Endothelial cell of umbilical vein (primary cell): ENCODE results near the gene FAM3C. TPM values are rescaled to one million over a fixed set of nuclear protein-coding genes. Genes with fewer than 3 reads are reported as not detected.

Source experiments
- BruUV-seq: library from RNA; stranded (reverse); fragments of 400-500 nt; replicated peaks from 2 replicates; lab custom pipeline; 2021; lab: Mats Ljungman, UMichigan
- CTCF ChIA-PET: fragments of 300-600, 350-600 bp; sonication (Branson Sonifier 250); formaldehyde crosslinking; loops from one replicate; lab custom pipeline; 2021; ENCODE audit warnings: antibody characterized with exemption, inconsistent platforms; lab: Charles Lee
- POLR2A ChIA-PET: fragments of 300-600, 350-600 bp; sonication (Branson Sonifier 250); formaldehyde crosslinking; loops from one replicate; lab custom pipeline; 2021; ENCODE audit warnings: antibody characterized with exemption, inconsistent platforms; lab: Charles Lee
- DNase-seq: peaks from one replicate; pipeline ENCODE4 v3.0.0-alpha.2; 2011; ENCODE audit warnings: low read depth, low spot score
- FAIRE-seq: peaks from 2 replicates; lab custom pipeline; 2011; peaks lifted over from hg19 to GRCh38; lab: Jason Lieb, UNC
- H2AFZ ChIP-seq: 2 replicates; pipeline ENCODE4 v1.6.0; 2012; ENCODE audit warnings: low read depth, low read length, control low read depth, inconsistent platforms
- H3K27ac ChIP-seq: 2 replicates; pipeline ENCODE4 v1.5.1; 2011; ENCODE audit warnings: low read depth, mild to moderate bottlenecking, control low read depth, low read length, moderate library complexity; ENCODE audit not compliant: insufficient read depth
- H3K27me3 ChIP-seq, 2 experiments: 2 replicates each; pipeline versions ENCODE4 v1.6.0 to v1.6.1; 2011; ENCODE audit warnings: low read length in 2 of 2, mixed read lengths in 1 of 2; ENCODE audit not compliant: control insufficient read depth in 2 of 2, insufficient read depth in 2 of 2
- H3K36me3 ChIP-seq, 2 experiments: 2 replicates in 1 of 2; 3 replicates in 1 of 2; pipeline ENCODE4 v1.5.1; 2011; ENCODE audit warnings: low read length in 2 of 2, mild to moderate bottlenecking in 1 of 2, moderate library complexity in 1 of 2; ENCODE audit not compliant: control insufficient read depth in 2 of 2, insufficient read depth in 2 of 2; ENCODE audit errors: extremely low read depth in 1 of 2
- H3K4me1 ChIP-seq: 3 replicates; pipeline ENCODE4 v1.5.1; 2011; ENCODE audit warnings: mild to moderate bottlenecking, low read length; ENCODE audit not compliant: control insufficient read depth, insufficient read depth; ENCODE audit errors: extremely low read depth
- H3K4me2 ChIP-seq: 2 replicates; pipeline ENCODE4 v1.6.1; 2011; ENCODE audit warnings: low read length, control low read depth, mixed read lengths; ENCODE audit not compliant: insufficient read depth
- H3K4me3 ChIP-seq, 3 experiments: fragments of 200-600 bp in 1 of 3; sonication (generic), shearing (Covaris generic) in 1 of 3; replicated peaks in 1 of 3; 2 replicates each; pipeline ENCODE4 v1.5.1; 2011 to 2016; ENCODE audit warnings: control low read depth in 3 of 3, low read length in 3 of 3, mild to moderate bottlenecking in 2 of 3, inconsistent platforms in 1 of 3, low read depth in 1 of 3, moderate library complexity in 1 of 3; ENCODE audit not compliant: insufficient read depth in 1 of 3
- H3K79me2 ChIP-seq: 2 replicates; pipeline ENCODE4 v1.6.0; 2012; ENCODE audit warnings: low read length, inconsistent platforms; ENCODE audit not compliant: control insufficient read depth, insufficient read depth
- H3K9ac ChIP-seq: replicated peaks from 2 replicates; pipeline ENCODE3; 2011; ENCODE audit warnings: low read length, control low read depth; ENCODE audit not compliant: insufficient read depth; ENCODE audit errors: extremely low read depth
- H3K9me1 ChIP-seq: replicated peaks from 3 replicates; pipeline ENCODE4 v1.6.0; 2011; ENCODE audit warnings: mild to moderate bottlenecking, low read length; ENCODE audit not compliant: control insufficient read depth, insufficient read depth; ENCODE audit errors: extremely low read depth
- H3K9me3 ChIP-seq: replicated peaks from 2 replicates; pipeline ENCODE4 v1.5.1; 2012; ENCODE audit warnings: low read length, inconsistent platforms; ENCODE audit not compliant: control insufficient read depth, insufficient read depth
- H4K20me1 ChIP-seq: replicated peaks from 2 replicates; pipeline ENCODE3; 2011; ENCODE audit warnings: mild to moderate bottlenecking, low read length; ENCODE audit not compliant: control insufficient read depth, insufficient read depth; ENCODE audit errors: extremely low read depth
- CTCF ChIP-seq, 2 donors: IDR thresholded peaks; 1 replicate in 1 of 2; 2 replicates in 1 of 2; pipeline ENCODE4 v1.5.1; 2011; ENCODE audit warnings: low read length in 2 of 2, mild to moderate bottlenecking in 2 of 2, moderate library complexity in 2 of 2, control low read depth in 1 of 2, inconsistent platforms in 1 of 2, low read depth in 1 of 2; ENCODE audit not compliant: insufficient read depth in 1 of 2; ENCODE audit errors: extremely low read depth in 1 of 2
- EZH2 ChIP-seq: IDR thresholded peaks from 2 replicates; pipeline ENCODE4 v1.6.1; 2012; ENCODE audit warnings: borderline replicate concordance, low read depth, mild to moderate bottlenecking, moderate library complexity, low read length, inconsistent platforms; ENCODE audit not compliant: severe bottlenecking
- FOS ChIP-seq: IDR thresholded peaks from 2 replicates; pipeline ENCODE4 v1.6.1; 2011; ENCODE audit warnings: mild to moderate bottlenecking, low read length, moderate library complexity, borderline replicate concordance; ENCODE audit not compliant: insufficient read depth
- GATA2 ChIP-seq: IDR thresholded peaks from 2 replicates; pipeline ENCODE4 v1.7.0; 2011; ENCODE audit warnings: low read depth, mild to moderate bottlenecking, moderate library complexity, mixed read lengths, low read length; ENCODE audit not compliant: insufficient read length, insufficient read depth
- JUN ChIP-seq: IDR thresholded peaks from 2 replicates; pipeline ENCODE4 v1.6.1; 2011; ENCODE audit warnings: borderline replicate concordance, low read depth; ENCODE audit not compliant: insufficient read length, insufficient read depth
- MAX ChIP-seq: IDR thresholded peaks from 2 replicates; pipeline ENCODE4 v1.6.1; 2011; ENCODE audit not compliant: insufficient read depth, insufficient read length
- MYC ChIP-seq: IDR thresholded peaks from one replicate; pipeline ENCODE4 v1.6.1; 2011; ENCODE audit warnings: mild to moderate bottlenecking, low read depth, low read length
- POLR2A ChIP-seq: IDR thresholded peaks from 2 replicates; pipeline ENCODE4 v1.6.1; 2012; ENCODE audit warnings: low read depth, mild to moderate bottlenecking, control low read depth, low read length
- POLR2AphosphoS5 ChIP-seq: IDR thresholded peaks from 2 replicates; pipeline ENCODE4 v1.6.1; 2012; ENCODE audit warnings: low read depth, mild to moderate bottlenecking, control low read depth, low read length, moderate library complexity; ENCODE audit not compliant: insufficient read depth
- dilution Hi-C: fragments of 300-500 bp; cut with MboI; formaldehyde crosslinking; loops from one replicate; pipeline ENCODE4 v1.15.0; 2019; ENCODE audit warnings: low sequenced_read_pairs; ENCODE audit not compliant: extremely low pct_ligation_motif_present
- intact Hi-C: fragments of 100-400 bp; cut with micrococcal nuclease; formaldehyde crosslinking; loops from one replicate; pipeline ENCODE4 v1.10.0; 2022
- polyA plus RNA-seq, 4 experiments: library from polyadenylated mRNA; depleted of rRNA in 3 of 4; stranded (reverse) in 3 of 4; unstranded in 1 of 4; fragments of >200 nt; gene quantifications; 2 replicates each; pipeline versions ENCODE4 v1.2.1 to v1.2.3, GENCODE V29; 2011 to 2012; ENCODE audit warnings: missing spikeins in 1 of 4
- total RNA-seq: library from RNA; stranded (reverse); gene quantifications from 2 replicates; pipeline ENCODE4 v1.2.3, GENCODE V29; 2021

FAM3C gene
- total and polyA plus RNA-seq, 2 donors (not counting 3 experiments of a cell fraction or from before 2014, with no cell fraction given): 20.2 to 50.0 TPM

- Histone ChIP-seq H3K27ac (no peak overlapping the region), H2AFZ (no peak overlapping the region), H3K9ac (no peak overlapping the region), H3K36me3 (peaks cover 6 to 17% of the 10 kb centered on the region in 2 experiments), H3K4me1 (no peaks in the 10 kb centered on the region), H3K4me3 (no peak overlapping the region), H3K79me2 (no peaks in the 10 kb centered on the region), H3K4me2 (no peak overlapping the region), H3K27me3 (no peaks in the 10 kb centered on the region), H4K20me1 (no peaks in the 10 kb centered on the region), H3K9me1 (no peaks in the 10 kb centered on the region), H3K9me3 (no peaks in the 10 kb centered on the region)
- DNase-seq (no peak), FAIRE-seq (no peak)
- ChIA-PET POLR2A (no interaction called here), CTCF (interaction anchor here (1.5 kb wide), 1 partner anchor 11 kb away, joined by 5 read pairs; no protein-coding TSS in a partner anchor)
- intact Hi-C loops (loop anchor here (10.0 kb wide), 1 partner anchor 501 kb away; the partner anchor contains the start of gene TSPAN12), dilution Hi-C loops (no loop called here)
- TF ChIP-seq JUN (no peak), MYC (no peak), CTCF (IDR thresholded peaks at IDR 0.05; ENCODE audit: extremely low read depth in 1 of 2, insufficient read depth in 1 of 2, low read depth in 1 of 2, low read length in 2 of 2) (no peak), EZH2 (no peak), POLR2A (no peak), FOS (no peak), MAX (no peak), GATA2 (no peak), POLR2AphosphoS5 (no peak)
- no TSS peak for BruUV-seq
These were observed 40.5 kb downstream of the FAM3C start for GRCh38 chr7:121355574-121355973.
